ENCODE results near the gene PPTC7. TPM values are rescaled to one million over a fixed set of nuclear protein-coding genes. Genes with fewer than 3 reads are reported as not detected.

Gene PPTC7
- total and polyA plus RNA-seq, 10 of the 15 experiments (the other 5 are each of a cell fraction or from before 2014, with no cell fraction given), result 4.0 to 69.6 (median 12.3) TPM

GRCh38 chr12:110579535-110580253, 3.4 kb downstream of the PPTC7 start (continued):
- TF ChIP-seq HDAC2 (IDR thresholded peaks at IDR 0.05) (no peak), ZNF217 (IDR thresholded peaks at IDR 0.05) (no peak), BCLAF1 (IDR thresholded peaks at IDR 0.05) (no peak), EED (IDR thresholded peaks at IDR 0.05; ENCODE audit: low read depth) (no peak), BRCA1 (IDR thresholded peaks at IDR 0.05; ENCODE audit: low read depth, low read length) (no peak), PKNOX1 (IDR thresholded peaks at IDR 0.05) (no peak), MEF2A (IDR thresholded peaks at IDR 0.05; ENCODE audit: insufficient read depth, low read depth, low read length) (no peak), NFIC (IDR thresholded peaks at IDR 0.05; ENCODE audit: low read depth, low read length) (no peak), EGR1 (IDR thresholded peaks at IDR 0.05; ENCODE audit: borderline replicate concordance in 1 of 2, low read depth in 2 of 2, low read length in 2 of 2) (no peak), SP1 (IDR thresholded peaks at IDR 0.05; ENCODE audit: low read depth, low read length) (no peak), PAX5 (IDR thresholded peaks at IDR 0.05; ENCODE audit: borderline replicate concordance, low read depth, low read length) (no peak)

Measured in GM12878 (cell line).